ENCODE data around the gene COG5. TPM values are rescaled to one million over a fixed set of nuclear protein-coding genes. Genes with fewer than 3 reads are reported as not detected.
"Not testable (repeated sequence)": the region's sequence is repeated elsewhere in the genome, so short reads cannot be mapped to it uniquely, and the experiment has no call there.

Gene COG5
- total RNA-seq, 6 experiments from 2014 or later, result 13.9 to 21.3 (median 15.5) TPM

GRCh38 chr7:107551936-107552335, 11.8 kb downstream of the COG5 start:
- Histone ChIP-seq H3K4me3 (no peak overlapping the region), H3K27me3 (no peaks in the 10 kb centered on the region), H3K9me3 (no peaks in the 10 kb centered on the region), H3K27ac (no peak overlapping the region), H3K4me1 (no peaks in the 10 kb centered on the region), H3K36me3 (peaks cover 0 to 13% (median 2%) of the 10 kb centered on the region in 4 donors)
- no peak for ATAC-seq
- TF ChIP-seq CTCF (IDR thresholded peaks at IDR 0.05) (no peak), POLR2A (IDR thresholded peaks at IDR 0.05) (no peak)
- WGBS (ENCODE audit: insufficient coverage, low coverage, low lambda C conversion rate, missing lambda C conversion rate), result 100% methylated on average over 1 of the region's 1 CpG
- no peak for DNase-seq
- intact Hi-C loops (cut with DNase I), result no loop called here

- Histone ChIP-seq H3K9me3 (no peaks in the 10 kb centered on the region), H3K27ac (no peak overlapping the region), H3K36me3 (peaks cover 0 to 4% (median 1%) of the 10 kb centered on the region in 4 donors), H3K4me1 (no peaks in the 10 kb centered on the region), H3K27me3 (no peaks in the 10 kb centered on the region), H3K4me3 (no peak overlapping the region)
- TF ChIP-seq POLR2A (IDR thresholded peaks at IDR 0.05) (no peak), CTCF (IDR thresholded peaks at IDR 0.05) (no peak)
- no peak for DNase-seq
- intact Hi-C loops (cut with DNase I), result no loop called here
- WGBS (ENCODE audit: insufficient coverage, low coverage, low lambda C conversion rate, missing lambda C conversion rate), result 95% methylated on average over 4 of the region's 4 CpGs
- ATAC-seq, result no peak
Measured at GRCh38 chr7:107544848-107545591, 18.7 kb downstream of the COG5 start.

DNA sequence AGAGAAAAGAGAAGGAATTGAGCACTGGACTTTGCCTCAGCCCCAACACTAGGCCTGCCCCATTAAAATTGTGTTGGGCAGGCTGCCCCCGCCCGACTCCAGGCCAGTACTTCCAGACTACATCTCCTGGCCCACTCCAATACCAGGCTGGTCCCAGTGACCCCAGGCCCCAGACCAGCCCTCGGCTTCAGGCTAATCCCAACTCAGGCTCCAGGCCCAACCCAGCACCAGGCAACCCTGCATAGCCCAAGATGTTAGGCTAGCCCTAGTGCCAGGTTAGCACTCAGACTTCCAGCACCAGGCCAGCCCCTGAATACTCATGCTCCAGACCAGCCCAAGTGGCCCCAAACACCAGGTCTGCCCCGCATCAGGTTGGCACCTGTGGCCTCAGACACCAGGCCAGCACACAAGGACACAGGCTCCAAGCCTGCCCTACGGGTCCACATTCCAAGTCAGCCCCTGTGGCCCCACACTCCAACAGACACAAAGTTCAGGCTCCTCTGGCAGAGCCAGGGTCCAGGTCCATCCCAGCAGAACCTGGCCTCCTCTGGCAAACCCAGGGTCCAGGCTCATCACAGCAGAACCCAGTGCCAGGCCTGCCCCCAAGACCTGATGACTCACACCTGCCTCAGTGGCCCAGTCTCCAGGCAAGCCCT, 20.3 kb downstream of the COG5 start:
- Histone ChIP-seq H3K27me3 (no peaks in the 10 kb centered on the region), H3K36me3 (peaks cover 0 to 4% (median 1%) of the 10 kb centered on the region in 4 donors), H3K27ac (no peak overlapping the region), H3K4me3 (no peak overlapping the region), H3K9me3 (no peaks in the 10 kb centered on the region), H3K4me1 (no peaks in the 10 kb centered on the region)
- TF ChIP-seq POLR2A (IDR thresholded peaks at IDR 0.05), result no peak
- TF ChIP-seq CTCF (IDR thresholded peaks at IDR 0.05), result no peak
- intact Hi-C loops (cut with DNase I), result no loop called here
- 100% methylated on average over 3 of the region's 5 CpGs for WGBS (ENCODE audit: insufficient coverage, low coverage, low lambda C conversion rate, missing lambda C conversion rate)
- no peak for DNase-seq
- ATAC-seq, result peak in 1 of 4 donors; percentile 39

DNA sequence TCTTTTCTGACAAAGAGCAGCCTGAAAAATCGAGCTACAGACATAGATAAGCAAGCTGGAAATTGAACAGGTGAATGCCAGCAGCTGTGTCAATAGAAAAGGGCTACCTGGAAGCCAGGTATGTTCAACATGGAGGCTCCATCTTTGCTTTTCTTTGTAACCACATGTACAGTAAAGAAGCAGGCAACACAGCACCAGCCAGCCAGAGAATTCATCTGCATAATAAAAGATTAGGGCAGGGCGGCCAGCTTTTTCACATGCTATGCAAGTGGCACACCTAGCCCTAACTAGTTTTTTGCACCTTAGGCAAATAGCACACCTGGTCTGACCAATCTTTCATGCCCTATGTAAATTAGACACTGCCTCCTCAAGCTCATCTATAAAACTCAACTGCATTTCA, 25.7 kb downstream of the COG5 start:
- no peak overlapping the region for H3K27ac ChIP-seq
- DNase-seq (no peak), ATAC-seq (no peak)
- no peaks in the 10 kb centered on the region for H3K27me3 ChIP-seq
- 100% methylated on average over 1 of the region's 2 CpGs for WGBS (ENCODE audit: insufficient coverage, low coverage, low lambda C conversion rate, missing lambda C conversion rate)
- no peaks in the 10 kb centered on the region for H3K9me3 ChIP-seq
- intact Hi-C loops (cut with DNase I), result no loop called here
- TF ChIP-seq POLR2A (IDR thresholded peaks at IDR 0.05), result no peak
- TF ChIP-seq CTCF (IDR thresholded peaks at IDR 0.05), result no peak
- H3K4me3 ChIP-seq, result no peak overlapping the region
- no peaks in the 10 kb centered on the region for H3K4me1 ChIP-seq
- H3K36me3 ChIP-seq, result peaks cover 0 to 2% (median 0%) of the 10 kb centered on the region in 4 donors

- ATAC-seq; H3K4me3 ChIP-seq; H3K36me3 ChIP-seq; intact Hi-C loops (cut with DNase I); H3K4me1 ChIP-seq; DNase-seq; H3K27ac ChIP-seq; H3K27me3 ChIP-seq; H3K9me3 ChIP-seq: not testable (repeated sequence)
- 90% methylated on average over 4 of the region's 4 CpGs for WGBS (ENCODE audit: insufficient coverage, low coverage, low lambda C conversion rate, missing lambda C conversion rate)
Measured at GRCh38 chr7:107537228-107537627, 26.5 kb downstream of the COG5 start.

Measured in right lobe of liver (tissue), 6 donors.